HG03558 (cell line): ENCODE data around the gene SLC25A19.
"Not testable (repeated sequence)": the region's sequence is repeated elsewhere in the genome, so short reads cannot be mapped to it uniquely, and the experiment has no call there.

Experiments used
- ATAC-seq: cut with Tn5 transposase; IDR thresholded peaks from one replicate; pipeline ENCODE4 v1.9.1; 2021; ENCODE audit warnings: moderate number of reproducible peaks; ENCODE audit not compliant: unreplicated experiment; ENCODE audit errors: extremely low read depth

SLC25A19 gene

GRCh38 chr17:75270218-75270965 is 18.8 kb downstream of the SLC25A19 start:
- peak; percentile 20 for ATAC-seq

GRCh38 chr17:75269844-75270217 is 19.4 kb downstream of the SLC25A19 start:
- no peak for ATAC-seq

GRCh38 chr17:75267411-75268232 is 21.6 kb downstream of the SLC25A19 start:
- no peak for ATAC-seq

- ATAC-seq: no peak
These were observed 22.2 kb downstream of the SLC25A19 start for GRCh38 chr17:75267153-75267410.

GRCh38 chr17:75266316-75267152 is 22.7 kb downstream of the SLC25A19 start:
- no peak for ATAC-seq

- ATAC-seq: no peak
These were observed 23.5 kb downstream of the SLC25A19 start for GRCh38 chr17:75265614-75266315.

- ATAC-seq: no peak
These were observed 26.2 kb downstream of the SLC25A19 start for GRCh38 chr17:75263055-75263454.

GRCh38 chr17:75262112-75262606 is 27.1 kb downstream of the SLC25A19 start:
- ATAC-seq: no peak

GRCh38 chr17:75261336-75262111 is 27.7 kb downstream of the SLC25A19 start, which contains the start of the genes GGA3 and MRPS7:
GGA3 (minus strand) TSS chr17:75261606; CDS start chr17:75261587, 19 bp downstream.
MRPS7 (plus strand) TSS chr17:75261879; CDS start chr17:75261901, 22 bp downstream.
- peak; percentile 60 for ATAC-seq

- ATAC-seq: no peak
These were observed 28.4 kb downstream of the SLC25A19 start for GRCh38 chr17:75260641-75261335.

- ATAC-seq: not testable (repeated sequence)
These were observed 32.0 kb downstream of the SLC25A19 start for GRCh38 chr17:75257228-75257627.

GRCh38 chr17:75255954-75256698 is 33.1 kb downstream of the SLC25A19 start:
- not testable (repeated sequence) for ATAC-seq

GRCh38 chr17:75252039-75252816 is 37.0 kb downstream of the SLC25A19 start:
- ATAC-seq: no peak

- peak; percentile 92 for ATAC-seq
These were observed 39.2 kb downstream of the SLC25A19 start for GRCh38 chr17:75250009-75250471.

- no peak for ATAC-seq
These were observed 39.7 kb downstream of the SLC25A19 start for GRCh38 chr17:75249564-75249963.

GRCh38 chr17:75246404-75246803 is 42.8 kb downstream of the SLC25A19 start:
- ATAC-seq: no peak

- ATAC-seq: no peak
These were observed 44.2 kb downstream of the SLC25A19 start for GRCh38 chr17:75245011-75245410.
